Stimulated activated naive CD8-positive, alpha-beta T cell treated with anti-CD3 and anti-CD28 coated beads, Interleukin-15, Interleukin-2, amounts not matched to agents 100 ng/mL and 50 ng/mL, for 24 hours (primary cell): ENCODE data around the gene RBM42.
"Not testable (repeated sequence)": the region's sequence is repeated elsewhere in the genome, so short reads cannot be mapped to it uniquely, and the experiment has no call there.

Source experiments
- H3K27ac Mint-ChIP-seq: one replicate; pipeline ENCODE4 v1.8.0; 2021; ENCODE audit warnings: mild to moderate bottlenecking, mixed read lengths
- H3K27me3 Mint-ChIP-seq: one replicate; pipeline ENCODE4 v1.8.0; 2021; ENCODE audit warnings: mixed read lengths
- H3K36me3 Mint-ChIP-seq: one replicate; pipeline ENCODE4 v1.8.0; 2021; ENCODE audit warnings: low read depth, mixed read lengths
- H3K4me1 Mint-ChIP-seq: one replicate; pipeline ENCODE4 v1.8.0; 2021; ENCODE audit warnings: low read depth, mixed read lengths
- H3K4me3 Mint-ChIP-seq: one replicate; pipeline ENCODE4 v1.8.0; 2021; ENCODE audit warnings: mild to moderate bottlenecking, mixed read lengths
- H3K9me3 Mint-ChIP-seq: one replicate; pipeline ENCODE4 v1.8.0; 2021; ENCODE audit warnings: mixed read lengths

The RBM42 gene, protein sequence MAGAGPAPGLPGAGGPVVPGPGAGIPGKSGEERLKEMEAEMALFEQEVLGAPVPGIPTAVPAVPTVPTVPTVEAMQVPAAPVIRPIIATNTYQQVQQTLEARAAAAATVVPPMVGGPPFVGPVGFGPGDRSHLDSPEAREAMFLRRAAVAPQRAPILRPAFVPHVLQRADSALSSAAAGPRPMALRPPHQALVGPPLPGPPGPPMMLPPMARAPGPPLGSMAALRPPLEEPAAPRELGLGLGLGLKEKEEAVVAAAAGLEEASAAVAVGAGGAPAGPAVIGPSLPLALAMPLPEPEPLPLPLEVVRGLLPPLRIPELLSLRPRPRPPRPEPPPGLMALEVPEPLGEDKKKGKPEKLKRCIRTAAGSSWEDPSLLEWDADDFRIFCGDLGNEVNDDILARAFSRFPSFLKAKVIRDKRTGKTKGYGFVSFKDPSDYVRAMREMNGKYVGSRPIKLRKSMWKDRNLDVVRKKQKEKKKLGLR

DNA sequence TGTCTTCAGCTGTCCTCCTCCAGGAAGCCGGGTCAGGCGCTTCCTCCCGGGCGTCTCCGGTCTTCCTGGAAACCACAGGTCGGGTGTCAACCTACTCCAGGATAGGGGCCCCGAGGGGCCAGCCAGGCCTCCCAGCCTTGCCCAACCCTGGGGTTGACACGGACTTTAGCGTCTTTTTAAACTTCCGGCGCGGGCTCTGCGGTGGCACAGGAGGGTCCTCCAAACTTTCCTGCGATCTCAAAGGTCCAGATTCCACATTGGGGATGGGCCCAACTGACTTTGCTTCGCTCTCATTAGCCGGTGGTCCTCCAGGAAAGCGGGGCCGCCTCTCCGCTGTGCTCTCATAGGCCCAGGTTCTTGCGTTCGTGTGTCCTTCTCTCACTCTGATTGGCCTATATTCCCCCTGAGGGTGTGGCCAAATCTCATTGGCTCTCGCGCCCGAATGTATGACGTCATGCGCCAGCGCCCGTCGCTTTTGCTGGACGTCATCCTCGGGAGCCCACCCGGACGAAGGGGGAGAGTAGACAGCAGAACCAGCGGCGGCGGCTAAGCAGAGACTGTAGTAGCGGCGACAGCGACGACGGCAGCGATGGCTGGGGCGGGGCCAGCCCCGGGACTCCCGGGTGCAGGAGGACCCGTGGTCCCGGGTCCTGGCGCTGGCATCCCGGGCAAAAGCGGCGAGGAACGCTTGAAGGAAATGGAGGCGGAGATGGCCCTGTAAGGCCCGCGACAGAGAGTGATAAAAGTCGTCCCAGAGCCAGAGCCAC, at the start of gene RBM42:
Gene RBM42 (plus strand): TSS at position 472 of the 767 bp plus-strand sequence. CDS start 118 bp downstream, at position 590.
- H3K36me3 Mint-ChIP-seq: peaks cover 38% of the 10 kb centered on the region
- H3K27ac Mint-ChIP-seq: peak within 1 kb of the TSS; percentile 99
- no peaks in the 10 kb centered on the region for H3K27me3 Mint-ChIP-seq
- peaks cover 20% of the 10 kb centered on the region for H3K4me1 Mint-ChIP-seq
- no peaks in the 10 kb centered on the region for H3K9me3 Mint-ChIP-seq
- H3K4me3 Mint-ChIP-seq: peak within 1 kb of the TSS; percentile 97

DNA sequence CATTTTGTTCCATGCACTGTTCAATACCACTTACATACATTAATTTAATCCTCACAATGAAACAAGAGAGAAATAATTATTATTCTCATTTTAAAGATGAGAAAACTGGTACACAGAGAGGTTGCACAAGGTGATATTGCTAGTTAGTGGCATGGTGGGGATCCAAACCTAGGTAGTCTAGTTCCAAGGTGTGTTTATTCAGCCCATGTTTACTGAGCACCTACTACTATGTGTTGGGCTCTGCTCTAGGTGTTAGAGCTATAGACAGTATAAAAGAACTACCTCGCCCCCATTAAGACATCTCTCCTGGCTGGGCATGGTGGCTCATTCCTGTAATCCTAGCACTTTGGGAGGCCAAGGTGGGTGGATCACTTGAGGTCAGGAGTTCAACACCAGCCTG, 46.1 kb upstream of the RBM42 start:
- peaks cover 18% of the 10 kb centered on the region for H3K27me3 Mint-ChIP-seq

DNA sequence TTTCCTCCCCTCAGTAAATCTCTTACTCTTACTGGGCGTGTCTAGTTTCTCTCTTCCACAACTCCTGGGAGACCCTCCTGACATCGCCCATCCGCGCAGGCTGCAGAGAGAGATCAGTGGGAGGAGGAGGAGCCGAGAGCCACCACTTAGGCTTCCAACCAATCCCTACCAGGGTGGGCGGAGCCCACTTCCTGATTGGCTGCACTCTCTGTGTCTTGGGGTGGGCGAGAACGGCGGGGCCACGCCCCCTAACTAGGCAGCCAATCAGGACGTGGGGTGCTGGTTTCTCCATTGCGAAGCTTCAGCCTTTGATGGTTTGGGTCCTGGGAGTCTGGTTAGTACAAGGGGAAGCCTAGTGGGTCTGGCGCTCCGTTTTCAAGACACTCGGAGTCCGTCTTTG, 43.0 kb upstream of the RBM42 start, which contains the start of gene PMIS2:
Gene PMIS2 (plus strand): TSS at position 326 of the 400 bp plus-strand sequence. CDS start 87 bp downstream, outside the sequence.
- Mint-ChIP-seq H3K27me3 (peaks cover 18% of the 10 kb centered on the region), H3K9me3 (no peaks in the 10 kb centered on the region), H3K4me3 (no peak within 1 kb of the TSS), H3K4me1 (no peaks in the 10 kb centered on the region), H3K36me3 (no peaks in the 10 kb centered on the region), H3K27ac (no peak within 1 kb of the TSS)

More for the DNA sequence above, 46.1 kb upstream of the RBM42 start:
- H3K4me3 Mint-ChIP-seq: no peak overlapping the region
- peaks cover 2% of the 10 kb centered on the region for H3K9me3 Mint-ChIP-seq
- no peak overlapping the region for H3K27ac Mint-ChIP-seq
- no peaks in the 10 kb centered on the region for H3K36me3 Mint-ChIP-seq
- no peaks in the 10 kb centered on the region for H3K4me1 Mint-ChIP-seq

DNA sequence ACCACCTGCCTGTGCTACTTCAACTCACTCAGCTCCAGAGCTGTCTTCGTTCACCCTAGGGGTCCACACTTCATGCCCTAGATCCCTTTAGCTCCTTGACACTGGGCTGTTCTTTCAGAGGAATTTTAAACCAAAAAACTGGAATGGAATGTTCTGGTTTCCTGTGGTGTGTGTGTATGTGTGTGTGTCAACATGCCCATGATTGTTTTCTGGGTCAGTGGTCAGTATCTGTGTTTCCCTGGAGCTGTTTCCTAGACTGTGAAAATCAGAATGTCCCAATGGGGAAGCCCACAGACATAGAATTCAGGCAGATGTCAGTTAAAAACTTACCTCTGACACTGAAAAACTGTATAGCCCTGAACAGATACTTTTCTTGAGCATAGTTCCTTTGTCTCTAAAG, 41.5 kb upstream of the RBM42 start:
- Mint-ChIP-seq H3K27me3 (peaks cover 18% of the 10 kb centered on the region), H3K4me3 (no peak overlapping the region), H3K9me3 (no peaks in the 10 kb centered on the region), H3K27ac (no peak overlapping the region), H3K36me3 (no peaks in the 10 kb centered on the region), H3K4me1 (no peaks in the 10 kb centered on the region)

DNA sequence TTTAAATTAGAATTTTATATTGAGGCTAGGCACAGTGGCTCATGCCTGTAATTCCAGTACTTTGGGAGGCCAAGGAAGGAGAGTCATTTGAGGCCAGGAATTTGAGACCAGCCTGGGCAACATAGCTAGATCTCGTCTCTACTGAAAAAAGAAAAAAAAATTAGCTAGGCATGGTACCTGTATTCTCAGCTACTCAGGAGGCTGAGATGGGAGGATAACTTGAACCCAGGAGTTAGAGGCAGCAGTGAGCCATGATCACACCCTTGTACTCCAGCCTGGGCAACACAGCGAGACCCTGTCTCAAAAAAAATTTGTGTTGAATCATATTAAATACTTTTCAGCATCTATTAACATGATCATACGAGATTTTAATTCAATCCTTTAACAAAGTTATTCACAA, 38.0 kb upstream of the RBM42 start:
- no peaks in the 10 kb centered on the region for H3K9me3 Mint-ChIP-seq
- no peaks in the 10 kb centered on the region for H3K4me1 Mint-ChIP-seq
- H3K4me3 Mint-ChIP-seq: no peak overlapping the region
- no peaks in the 10 kb centered on the region for H3K36me3 Mint-ChIP-seq
- peaks cover 10% of the 10 kb centered on the region for H3K27me3 Mint-ChIP-seq
- no peak overlapping the region for H3K27ac Mint-ChIP-seq

DNA sequence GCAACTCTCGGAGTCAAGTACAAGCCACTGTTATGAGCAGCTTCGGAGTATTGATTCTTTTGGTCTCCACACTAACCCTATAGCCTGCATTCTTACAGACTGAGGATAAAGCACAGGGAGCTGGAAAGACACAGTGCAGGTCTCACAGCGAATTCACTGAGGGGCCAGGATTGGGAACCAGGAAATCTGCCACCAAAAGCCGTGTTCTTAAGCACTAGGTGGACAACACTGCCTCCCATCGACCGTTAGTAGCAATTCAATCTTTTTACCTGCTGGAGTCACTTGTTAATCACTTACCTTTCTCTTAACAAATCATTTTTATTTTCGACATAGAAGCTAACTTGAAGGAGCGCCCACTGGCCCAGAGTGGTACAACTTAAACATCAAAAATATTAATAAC, 36.6 kb upstream of the RBM42 start:
- no peaks in the 10 kb centered on the region for H3K36me3 Mint-ChIP-seq
- no peak overlapping the region for H3K27ac Mint-ChIP-seq
- H3K9me3 Mint-ChIP-seq: no peaks in the 10 kb centered on the region
- peaks cover 5% of the 10 kb centered on the region for H3K27me3 Mint-ChIP-seq
- no peaks in the 10 kb centered on the region for H3K4me1 Mint-ChIP-seq
- no peak overlapping the region for H3K4me3 Mint-ChIP-seq

DNA sequence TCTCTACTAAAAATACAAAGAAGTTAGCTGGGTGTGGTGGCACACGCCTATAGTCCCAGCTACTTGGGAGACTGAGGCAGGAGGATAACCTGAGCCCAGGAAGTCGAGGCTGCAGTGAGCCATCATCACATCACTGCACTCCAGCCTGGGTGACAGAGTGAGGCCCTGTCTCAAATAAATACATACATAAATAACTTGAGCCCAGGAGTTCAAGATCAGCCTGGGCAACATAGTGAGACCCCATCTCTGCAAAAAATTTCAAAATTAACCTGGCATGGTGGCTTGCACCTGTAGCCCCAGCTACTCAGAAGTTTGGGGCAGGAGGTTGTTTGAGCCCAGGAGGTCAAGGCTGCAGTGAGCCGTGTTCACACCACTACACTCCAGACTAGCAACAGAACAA, 33.8 kb upstream of the RBM42 start:
- not testable (repeated sequence) for H3K4me1 Mint-ChIP-seq, H3K27ac Mint-ChIP-seq, H3K4me3 Mint-ChIP-seq, H3K27me3 Mint-ChIP-seq, H3K36me3 Mint-ChIP-seq, H3K9me3 Mint-ChIP-seq

DNA sequence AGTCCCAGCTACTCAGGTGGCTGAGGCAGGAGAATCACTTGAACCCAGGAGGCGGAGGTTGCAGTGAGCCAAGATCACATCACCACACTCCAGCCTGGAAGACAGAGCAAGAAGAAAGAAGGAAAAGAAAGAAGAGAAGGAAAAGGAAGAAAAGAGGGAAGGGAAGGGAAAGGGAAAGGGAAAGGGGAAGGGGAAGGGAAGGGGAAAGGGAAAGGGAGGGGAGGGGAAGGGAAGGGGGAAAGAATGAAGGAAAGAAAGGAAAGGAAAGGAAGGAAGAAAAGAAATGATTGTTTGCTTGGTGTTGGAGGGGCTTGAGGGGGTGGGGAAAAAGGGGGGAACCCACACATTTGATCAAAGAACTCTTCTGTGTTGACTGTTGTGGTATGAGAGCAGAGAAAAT, 32.9 kb upstream of the RBM42 start:
- Mint-ChIP-seq H3K9me3 (no peaks in the 10 kb centered on the region), H3K4me1 (no peaks in the 10 kb centered on the region), H3K27ac (no peak overlapping the region), H3K27me3 (peaks cover 5% of the 10 kb centered on the region), H3K36me3 (no peaks in the 10 kb centered on the region), H3K4me3 (no peak overlapping the region)

DNA sequence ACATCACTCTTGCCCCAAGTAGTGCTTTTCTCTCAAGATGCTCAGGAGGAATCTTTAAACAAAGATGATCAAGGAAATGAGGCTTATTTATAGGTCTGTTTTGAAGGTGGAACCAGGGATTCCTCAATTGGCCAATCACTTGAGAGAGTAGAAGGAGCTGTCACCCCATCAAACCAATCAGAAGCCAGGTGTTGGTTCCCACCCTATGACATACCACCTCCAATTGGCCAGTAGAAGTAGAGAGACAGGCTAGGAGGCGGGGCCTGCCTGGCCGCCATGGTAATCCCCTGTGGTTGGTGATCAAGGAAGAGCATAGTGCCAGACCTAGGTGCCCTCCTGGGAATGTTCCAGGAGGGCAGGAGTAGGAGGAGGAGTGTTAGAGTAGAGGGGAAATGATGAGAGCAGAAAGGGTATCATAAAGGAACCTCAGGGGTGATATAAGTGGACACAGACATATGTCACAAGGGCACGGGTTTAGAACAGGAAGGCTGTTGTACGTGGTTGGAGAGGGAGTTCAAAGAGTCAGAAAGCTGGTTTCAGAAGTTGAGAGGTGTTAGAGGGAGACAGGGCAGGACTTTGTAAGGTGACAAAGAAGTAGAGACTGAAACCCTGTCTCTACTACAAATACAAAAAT, 32.4 kb upstream of the RBM42 start:
- Mint-ChIP-seq H3K4me1 (no peaks in the 10 kb centered on the region), H3K4me3 (no peak overlapping the region), H3K27ac (no peak overlapping the region), H3K9me3 (no peaks in the 10 kb centered on the region), H3K36me3 (no peaks in the 10 kb centered on the region), H3K27me3 (peaks cover 8% of the 10 kb centered on the region)

DNA sequence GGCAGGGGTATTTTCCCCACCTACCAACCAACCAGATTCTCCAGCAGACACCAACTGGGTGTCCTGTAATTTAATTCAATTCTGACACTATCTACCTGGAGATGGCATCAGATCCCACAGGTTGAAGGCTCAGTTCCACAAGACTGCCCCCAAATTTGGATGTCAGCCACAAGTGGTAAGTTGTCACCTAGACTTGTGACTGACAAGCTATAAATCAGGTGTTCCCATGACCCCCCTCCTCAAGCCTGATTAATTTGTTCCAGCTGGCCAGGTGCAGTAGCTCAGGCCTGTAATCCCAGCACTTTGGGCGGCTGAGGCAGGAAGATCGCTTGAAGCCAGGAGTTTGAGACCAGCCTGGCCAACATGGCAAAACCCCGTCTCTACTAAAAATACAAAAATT, 26.9 kb upstream of the RBM42 start:
- Mint-ChIP-seq H3K27ac (no peak overlapping the region), H3K36me3 (no peaks in the 10 kb centered on the region), H3K4me1 (no peaks in the 10 kb centered on the region), H3K27me3 (peaks cover 3% of the 10 kb centered on the region), H3K4me3 (no peak overlapping the region), H3K9me3 (no peaks in the 10 kb centered on the region)

DNA sequence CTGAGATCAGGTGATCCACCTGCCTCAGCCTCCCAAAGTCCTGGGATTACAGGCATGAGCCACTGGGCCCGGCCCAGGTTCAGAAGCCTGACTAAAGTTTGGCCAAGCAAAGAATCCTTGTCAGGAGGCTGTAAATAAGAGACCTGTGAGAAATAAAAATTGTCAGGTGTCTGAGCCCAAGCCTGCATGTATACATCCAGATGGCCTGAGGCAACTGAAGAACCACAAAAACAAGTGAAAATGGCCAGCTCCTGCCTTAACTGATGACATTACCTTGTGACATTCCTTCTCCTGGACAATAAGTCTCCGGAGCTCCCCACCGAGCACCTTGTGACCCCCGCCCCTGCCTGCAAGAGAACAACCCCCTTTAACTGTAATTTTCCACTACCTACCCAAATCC, 24.4 kb upstream of the RBM42 start:
- H3K9me3 Mint-ChIP-seq, H3K4me3 Mint-ChIP-seq, H3K4me1 Mint-ChIP-seq, H3K27me3 Mint-ChIP-seq, H3K27ac Mint-ChIP-seq, H3K36me3 Mint-ChIP-seq: not testable (repeated sequence)

DNA sequence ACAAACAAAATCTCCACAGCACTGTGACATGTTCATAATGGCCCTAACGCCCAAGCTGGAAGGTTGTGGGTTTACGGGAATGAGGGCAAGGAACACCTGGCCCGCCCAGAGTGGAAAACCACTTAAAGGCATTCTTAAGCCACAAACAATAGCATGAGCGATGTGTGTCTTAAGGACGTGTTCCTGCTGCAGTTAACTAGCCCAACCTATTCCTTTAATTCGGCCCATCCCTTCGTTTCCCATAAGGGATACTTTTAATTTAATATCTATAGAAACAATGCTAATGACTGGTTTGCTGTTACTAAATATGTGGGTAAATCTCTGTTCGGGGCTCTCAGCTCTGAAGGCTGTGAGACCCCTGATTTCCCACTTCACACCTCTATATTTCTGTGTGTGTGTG, 21.7 kb upstream of the RBM42 start:
- H3K27me3 Mint-ChIP-seq, H3K36me3 Mint-ChIP-seq, H3K4me3 Mint-ChIP-seq, H3K9me3 Mint-ChIP-seq, H3K27ac Mint-ChIP-seq: not testable (repeated sequence)
- peaks cover 17% of the 10 kb centered on the region for H3K4me1 Mint-ChIP-seq

DNA sequence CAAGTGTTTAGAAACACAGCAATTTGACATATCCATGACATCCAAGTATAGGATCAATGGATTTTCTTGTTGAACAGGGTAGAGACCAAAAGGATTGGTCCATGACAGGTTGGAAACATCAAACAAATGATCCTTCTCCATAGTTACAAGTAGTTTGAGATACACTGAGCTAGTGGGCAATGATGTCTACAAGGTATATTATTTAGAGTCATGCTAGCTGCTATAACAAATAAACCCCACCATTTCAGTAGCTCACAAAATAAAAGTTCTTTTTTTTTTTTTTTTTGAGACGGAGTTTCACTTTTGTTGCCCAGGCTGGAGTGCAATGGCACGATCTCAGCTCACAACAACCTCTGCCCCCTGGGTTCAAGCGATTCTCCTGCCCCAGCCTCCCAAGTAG, 21.2 kb upstream of the RBM42 start:
- H3K27ac Mint-ChIP-seq: no peak overlapping the region
- H3K9me3 Mint-ChIP-seq: peaks cover 9% of the 10 kb centered on the region
- H3K36me3 Mint-ChIP-seq: peaks cover 8% of the 10 kb centered on the region
- H3K4me3 Mint-ChIP-seq: no peak overlapping the region
- no peaks in the 10 kb centered on the region for H3K27me3 Mint-ChIP-seq
- peaks cover 18% of the 10 kb centered on the region for H3K4me1 Mint-ChIP-seq

DNA sequence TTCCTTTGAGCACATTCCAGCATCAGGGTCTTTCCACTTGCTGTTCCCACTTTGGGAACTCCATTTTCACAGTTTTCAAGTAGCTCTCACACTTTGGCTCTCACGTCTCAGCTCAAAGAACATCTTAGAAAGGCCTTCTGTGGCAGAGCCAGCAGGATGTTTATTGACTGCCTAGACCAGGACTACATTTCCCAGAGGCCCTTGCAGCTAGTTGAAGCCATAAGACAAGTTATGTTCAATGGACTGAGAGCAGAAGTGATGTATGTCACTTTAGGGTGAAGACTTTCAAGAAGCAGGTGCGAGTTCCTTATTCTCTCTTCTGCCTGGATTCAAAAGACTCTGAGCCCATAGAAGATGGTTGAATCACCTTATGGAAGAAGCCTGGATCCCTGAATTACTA, 20.6 kb upstream of the RBM42 start:
- Mint-ChIP-seq H3K36me3 (peaks cover 8% of the 10 kb centered on the region), H3K4me3 (no peak overlapping the region), H3K27me3 (no peaks in the 10 kb centered on the region), H3K9me3 (peaks cover 9% of the 10 kb centered on the region), H3K4me1 (peaks cover 20% of the 10 kb centered on the region), H3K27ac (no peak overlapping the region)

DNA sequence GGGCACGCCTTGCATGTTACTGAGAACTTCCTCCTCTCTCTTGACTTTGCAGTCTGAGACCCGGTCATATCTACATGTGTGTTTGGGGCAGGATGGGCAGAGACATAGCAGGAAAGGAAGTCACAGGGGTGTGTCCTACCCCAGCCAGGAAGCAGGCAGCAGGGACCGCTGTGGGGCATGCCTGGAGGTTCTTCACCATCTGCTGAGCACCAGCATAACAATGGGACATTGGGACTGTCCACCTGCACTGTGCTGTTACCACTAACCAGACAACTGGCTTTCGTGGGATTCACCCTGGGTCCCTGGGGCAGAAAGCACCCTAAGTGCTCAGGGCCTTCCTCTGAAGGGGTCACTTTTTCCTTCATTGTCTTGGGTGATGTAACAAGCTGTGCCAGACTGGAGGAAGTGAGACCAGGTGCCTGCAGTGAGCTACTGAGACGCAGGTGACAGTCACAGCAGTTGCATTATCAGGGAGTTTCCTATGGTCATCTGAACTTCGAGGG, 18.9 kb upstream of the RBM42 start:
- H3K4me1 Mint-ChIP-seq: peaks cover 26% of the 10 kb centered on the region
- H3K36me3 Mint-ChIP-seq: peaks cover 8% of the 10 kb centered on the region
- peak overlapping the region; percentile 40 for H3K27ac Mint-ChIP-seq
- no peaks in the 10 kb centered on the region for H3K27me3 Mint-ChIP-seq
- H3K4me3 Mint-ChIP-seq: no peak overlapping the region
- peaks cover 9% of the 10 kb centered on the region for H3K9me3 Mint-ChIP-seq
